Heart left ventricle (tissue), 16 donors: ENCODE results near the gene AP2A1. TPM values are rescaled to one million over a fixed set of nuclear protein-coding genes. Genes with fewer than 3 reads are reported as not detected.
A peak's percentile ranks its signal among the peaks of the same experiment; 100 is the strongest.

ENCODE experiments used
- ATAC-seq, 4 donors: fragments of 200-7000 bp; cut with Tn5 transposase; one replicate each; pipeline ENCODE4 v1.9.1; 2020 to 2022; ENCODE audit warnings: moderate library complexity in 4 of 4, mild to moderate bottlenecking in 3 of 4, moderate number of reproducible peaks in 1 of 4
- DNase-seq, 5 donors: peaks; one replicate each; pipeline ENCODE4 v3.0.0-alpha.2; 2020
- H3K27ac ChIP-seq, 12 donors: fragments of 200-600 bp; sonication (generic) in 4 of 12; one replicate each; pipeline versions ENCODE4 v1.5.0 to v1.8.0; 2016 to 2022; ENCODE audit warnings: mild to moderate bottlenecking in 2 of 12
- H3K27me3 ChIP-seq, 9 donors: fragments of 200-600 bp; sonication (generic) in 2 of 9; one replicate each; pipeline versions ENCODE4 v1.5.1 to v1.8.0; 2016 to 2022; ENCODE audit warnings: mild to moderate bottlenecking in 3 of 9
- H3K36me3 ChIP-seq, 9 donors: fragments of 200-600 bp; sonication (generic) in 2 of 9; one replicate each; pipeline versions ENCODE4 v1.5.0 to v1.8.0; 2018 to 2022; ENCODE audit warnings: mild to moderate bottlenecking in 2 of 9
- H3K4me1 ChIP-seq, 12 donors: fragments of 200-600 bp; sonication (generic) in 4 of 12; one replicate each; pipeline versions ENCODE4 v1.5.0 to v1.8.0; 2016 to 2022; ENCODE audit warnings: mild to moderate bottlenecking in 3 of 12
- H3K4me3 ChIP-seq, 12 donors: fragments of 200-600 bp; sonication (generic) in 4 of 12; one replicate each; pipeline versions ENCODE4 v1.5.0 to v1.8.0; 2017 to 2022; ENCODE audit warnings: mild to moderate bottlenecking in 9 of 12, moderate library complexity in 4 of 12
- H3K9me3 ChIP-seq, 12 donors: fragments of 200-600 bp; sonication (generic) in 4 of 12; one replicate each; pipeline versions ENCODE4 v1.5.0 to v1.8.0; 2016 to 2022; ENCODE audit warnings: mild to moderate bottlenecking in 1 of 12
- POLR2A ChIP-seq, 2 donors: fragments of 450-650 bp; IDR thresholded peaks; one replicate each; pipeline ENCODE4 v1.6.1; 2017; ENCODE audit warnings: antibody characterized with exemption in 2 of 2, mild to moderate bottlenecking in 2 of 2, moderate library complexity in 2 of 2
- WGBS, 4 donors: extraction: QIAGEN DNeasy Blood & Tissue Kit in 2 of 4; methylation state at CpG; one replicate each; pipeline versions ENCODE4 v1.1.5 to v1.1.7; 2013 to 2018; 5-methylcytosine and 5-hydroxymethylcytosine counted together
- intact Hi-C, 10 donors: fragments of 100-400 bp; cut with DNase I; formaldehyde crosslinking; loops; one replicate each; pipeline versions ENCODE4 v1.11.1 to v1.14.2; 2022
- polyA plus RNA-seq, 2 donors: library from polyadenylated mRNA; stranded (reverse); fragments of 200-250 nt; gene quantifications; one replicate each; pipeline ENCODE4 v1.2.3, GENCODE V29; 2013
- total RNA-seq, 9 donors: library from RNA; depleted of rRNA in 2 of 9; stranded (reverse); fragments of >200 nt in 2 of 9; fragmentation: NEBNext Ultra II Directional in 3 of 9; extraction: Animal tissue kit (Norgen Biotek cat#: 25700) in 3 of 9; gene quantifications; one replicate each; pipeline versions ENCODE4 v1.1.0 to v1.2.4, GENCODE V29; 2016 to 2023
- TF ChIP-seq, protein P1 (sequence below), 12 donors: fragments of 200-600 bp; sonication (generic) in 4 of 12; IDR thresholded peaks; one replicate each; pipeline versions ENCODE4 v1.5.0 to v1.8.0; 2018 to 2022; ENCODE audit warnings: antibody characterized with exemption in 12 of 12, mild to moderate bottlenecking in 5 of 12
- donor health status: ischemic (EF 13 %, LVEDD 7.1; RV severe dilation, severe dysfunction).
- donor health status: healthy with polysubstance abuse.
- donor health status: DM: no; HTN: yes; CAD: no.
- donor health status: DM: no; HTN: no; CAD: no.
- donor health status: ischemic (EF 25% LVEDD 6.9; RV normal size, moderate dysfunction).
- donor health status: ischemic (EF 25% LVEDD 5.7; RV mildly dilated, moderate dysfunction).
- donor health status: healthy.
- donor health status: DM: yes; HTN: yes; CAD: no.
- donor health status: ischemic (EF 35%, LVEDD 5.7; RV mildly dilated, moderate dysfunction).
- donor health status: nonischemic (EF 11% LVEDD 7.7; RV severe dilation, severe dysfunction).
- donor health status: DM: yes; HTN: yes; CAD: no.
- donor health status: PGD.
- donor health status: ischemic (EF 29% LVEDD 5.4; RV normal size, mild dysfunction).
- donor health status: nonischemic (EF 23%, LVEDD 6.1; RV moderate dilation, normal function).

The AP2A1 gene
- total and polyA plus RNA-seq, 11 donors: 33.4 to 152 (median 70.5) TPM

DNA sequence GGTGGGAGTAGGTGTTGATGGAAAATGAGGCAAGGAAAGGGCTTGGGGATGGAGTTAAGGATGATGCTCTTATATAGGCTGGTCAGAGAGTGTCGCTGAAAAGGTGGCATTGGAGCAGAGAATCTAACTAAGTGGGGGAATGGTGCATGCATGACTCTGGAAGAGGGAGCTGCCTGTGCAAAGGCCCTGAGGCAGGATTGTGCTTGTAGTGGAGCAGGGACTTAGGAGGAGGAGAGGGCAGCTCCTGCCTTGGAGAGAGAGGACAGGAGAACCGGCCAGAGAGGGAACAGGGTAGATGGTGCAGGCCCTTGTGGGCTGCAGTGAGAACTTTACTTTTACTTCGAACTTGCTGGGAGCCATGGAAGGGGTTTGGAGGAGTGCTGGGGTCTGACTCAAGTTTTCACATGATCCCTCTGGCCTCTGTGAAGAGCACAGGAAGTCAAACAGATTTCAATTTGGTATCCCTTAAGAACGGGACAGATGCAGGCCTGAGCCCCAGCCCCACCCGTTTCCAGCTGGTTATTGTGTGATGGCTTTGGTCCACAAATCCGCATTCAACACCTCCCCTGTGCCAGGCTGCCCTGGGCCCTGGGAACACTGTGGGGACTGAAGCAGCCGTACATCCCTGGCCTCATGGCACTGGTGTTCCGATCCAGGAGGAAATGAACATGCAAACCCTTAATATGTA lies 7.0 kb downstream of the AP2A1 start:
- no peak for ATAC-seq
- Histone ChIP-seq H3K4me1 (peaks cover 0 to 15% (median 6%) of the 10 kb centered on the region in 12 donors), H3K9me3 (no peaks in the 10 kb centered on the region), H3K36me3 (peaks cover 0 to 40% (median 6%) of the 10 kb centered on the region in 9 donors), H3K27ac (no peak overlapping the region), H3K27me3 (no peaks in the 10 kb centered on the region), H3K4me3 (no peak overlapping the region)
- intact Hi-C loops: loop anchor here in 1 of 10 donors (5.0 kb wide), 1 partner anchor 33 kb away; no protein-coding TSS in a partner anchor
- DNase-seq: no peak
- 64 to 73% (median 68%) methylated on average over 8 of the region's 8 CpGs for WGBS, 4 donors
- TF ChIP-seq POLR2A (IDR thresholded peaks at IDR 0.05): no peak
- TF ChIP-seq, protein P1, sequence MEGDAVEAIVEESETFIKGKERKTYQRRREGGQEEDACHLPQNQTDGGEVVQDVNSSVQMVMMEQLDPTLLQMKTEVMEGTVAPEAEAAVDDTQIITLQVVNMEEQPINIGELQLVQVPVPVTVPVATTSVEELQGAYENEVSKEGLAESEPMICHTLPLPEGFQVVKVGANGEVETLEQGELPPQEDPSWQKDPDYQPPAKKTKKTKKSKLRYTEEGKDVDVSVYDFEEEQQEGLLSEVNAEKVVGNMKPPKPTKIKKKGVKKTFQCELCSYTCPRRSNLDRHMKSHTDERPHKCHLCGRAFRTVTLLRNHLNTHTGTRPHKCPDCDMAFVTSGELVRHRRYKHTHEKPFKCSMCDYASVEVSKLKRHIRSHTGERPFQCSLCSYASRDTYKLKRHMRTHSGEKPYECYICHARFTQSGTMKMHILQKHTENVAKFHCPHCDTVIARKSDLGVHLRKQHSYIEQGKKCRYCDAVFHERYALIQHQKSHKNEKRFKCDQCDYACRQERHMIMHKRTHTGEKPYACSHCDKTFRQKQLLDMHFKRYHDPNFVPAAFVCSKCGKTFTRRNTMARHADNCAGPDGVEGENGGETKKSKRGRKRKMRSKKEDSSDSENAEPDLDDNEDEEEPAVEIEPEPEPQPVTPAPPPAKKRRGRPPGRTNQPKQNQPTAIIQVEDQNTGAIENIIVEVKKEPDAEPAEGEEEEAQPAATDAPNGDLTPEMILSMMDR (IDR thresholded peaks at IDR 0.05): no peak

DNA sequence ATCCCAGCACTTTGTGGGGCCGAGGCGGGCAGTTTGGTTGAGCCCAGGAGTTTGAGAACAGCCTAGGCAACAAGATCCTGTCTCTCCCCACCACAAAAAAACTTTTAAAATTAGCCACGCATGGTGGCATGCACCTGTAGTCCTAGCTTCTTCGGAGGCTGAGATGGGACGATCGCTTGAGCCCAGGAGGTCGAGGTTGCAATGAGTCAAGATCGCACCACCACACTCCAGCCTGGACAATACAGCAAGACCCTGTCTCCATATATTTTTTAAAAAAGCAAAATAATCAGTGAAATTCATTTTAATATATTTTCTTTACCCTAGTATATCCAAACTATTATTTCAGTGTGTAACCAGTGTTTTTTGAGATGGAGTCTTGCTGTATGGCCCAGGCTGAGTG lies 8.2 kb downstream of the AP2A1 start:
- intact Hi-C loops: loop anchor here in 1 of 10 donors (5.0 kb wide), 1 partner anchor 32 kb away; no protein-coding TSS in a partner anchor
- Histone ChIP-seq H3K36me3 (peaks cover 0 to 40% (median 6%) of the 10 kb centered on the region in 9 donors), H3K27ac (no peak overlapping the region), H3K4me1 (peaks cover 0 to 12% (median 0%) of the 10 kb centered on the region in 12 donors), H3K4me3 (no peak overlapping the region), H3K27me3 (no peaks in the 10 kb centered on the region), H3K9me3 (no peaks in the 10 kb centered on the region)
- TF ChIP-seq, protein P1 (IDR thresholded peaks at IDR 0.05): no peak
- no peak for TF ChIP-seq POLR2A (IDR thresholded peaks at IDR 0.05)
- ATAC-seq (no peak), DNase-seq (no peak)
- WGBS, 4 donors: 93 to 96% (median 95%) methylated on average over 8 of the region's 8 CpGs

DNA sequence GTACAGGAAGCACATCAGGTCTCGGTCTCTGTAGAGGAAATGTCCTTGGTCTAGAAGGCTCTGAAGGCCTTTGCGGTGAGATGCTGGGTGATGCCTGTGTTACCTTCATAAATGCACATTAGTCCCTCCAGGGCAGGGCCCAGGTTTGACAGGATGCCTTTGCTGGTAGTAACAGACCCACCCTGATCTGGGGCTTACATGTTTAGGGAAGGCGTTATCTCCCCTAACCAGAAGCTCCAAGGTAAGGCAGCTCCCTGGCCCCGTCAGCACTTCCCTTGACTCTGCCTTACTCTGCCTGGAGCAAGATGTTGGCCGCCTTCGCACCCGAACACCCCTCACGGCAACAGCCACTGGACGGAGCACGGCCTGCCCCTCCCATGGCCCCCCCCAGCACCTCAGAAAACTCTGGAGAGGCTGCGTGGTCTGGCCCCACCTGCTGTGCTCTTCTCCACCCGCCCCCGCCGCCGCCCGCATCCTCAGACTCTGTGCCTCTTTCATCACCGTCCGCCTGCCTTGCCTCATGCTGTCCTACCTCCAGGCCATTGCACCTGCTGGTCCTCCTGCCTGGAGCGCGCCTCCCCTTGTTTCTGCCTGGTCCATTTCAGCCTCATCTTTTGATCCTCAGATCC lies 9.1 kb downstream of the AP2A1 start:
- H3K27me3 ChIP-seq: no peaks in the 10 kb centered on the region
- intact Hi-C loops: no loop called here
- no peak overlapping the region for H3K27ac ChIP-seq
- TF ChIP-seq, protein P1 (IDR thresholded peaks at IDR 0.05): no peak
- ATAC-seq: peak in 1 of 4 donors; percentile 24
- peaks cover 0 to 21% (median 0%) of the 10 kb centered on the region in 12 donors for H3K4me1 ChIP-seq
- peaks cover 0 to 32% (median 6%) of the 10 kb centered on the region in 9 donors for H3K36me3 ChIP-seq
- no peak overlapping the region for H3K4me3 ChIP-seq
- no peaks in the 10 kb centered on the region for H3K9me3 ChIP-seq
- 90 to 96% (median 94%) methylated on average over 20 of the region's 20 CpGs for WGBS, 4 donors
- no peak for DNase-seq

DNA sequence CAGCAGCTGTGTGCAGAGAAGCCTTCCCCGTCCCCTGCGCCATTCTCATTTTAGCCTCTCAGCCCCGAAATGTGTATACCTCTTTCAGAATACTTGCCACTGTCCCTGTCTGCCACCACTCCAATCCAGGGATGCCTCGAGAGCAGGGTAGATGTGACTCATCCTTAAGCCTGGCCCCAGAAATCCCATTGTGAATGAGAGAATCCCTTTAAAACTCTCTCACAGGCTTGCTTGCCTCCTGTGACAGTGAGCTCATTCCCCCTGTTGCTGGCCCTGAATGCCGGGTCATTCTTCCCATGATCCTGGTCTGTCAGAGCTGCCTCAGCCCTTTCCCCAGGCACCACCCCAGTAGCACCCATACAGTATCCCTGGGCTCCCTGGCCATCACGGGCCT lies 9.6 kb downstream of the AP2A1 start:
- H3K36me3 ChIP-seq: peaks cover 0 to 29% (median 6%) of the 10 kb centered on the region in 9 donors
- WGBS, 4 donors: 84 to 90% (median 87%) methylated on average over 6 of the region's 6 CpGs
- TF ChIP-seq, protein P1 (IDR thresholded peaks at IDR 0.05): no peak
- TF ChIP-seq POLR2A (IDR thresholded peaks at IDR 0.05): no peak
- no peak overlapping the region for H3K27ac ChIP-seq
- ATAC-seq (no peak), DNase-seq (no peak)
- no peaks in the 10 kb centered on the region for H3K27me3 ChIP-seq
- peaks cover 0 to 26% (median 0%) of the 10 kb centered on the region in 12 donors for H3K4me1 ChIP-seq
- intact Hi-C loops: no loop called here
- no peaks in the 10 kb centered on the region for H3K9me3 ChIP-seq
- H3K4me3 ChIP-seq: no peak overlapping the region
